Spleen (tissue), 11 donors: ENCODE results near the gene CNTN5. TPM values are rescaled to one million over a fixed set of nuclear protein-coding genes. Genes with fewer than 3 reads are reported as not detected.

Source experiments
- DNase-seq: peaks from one replicate; pipeline ENCODE4 v3.0.0-alpha.2; 2020
- H3K27ac ChIP-seq, 8 donors: fragments of 200-600 bp; sonication (generic) in 7 of 8; 1 replicate in 4 of 8; 2 replicates in 4 of 8; pipeline versions ENCODE4 v1.5.0 to v1.8.0; 2016 to 2021; ENCODE audit warnings: inconsistent platforms in 4 of 8, mild to moderate bottlenecking in 4 of 8, moderate library complexity in 1 of 8
- H3K27me3 ChIP-seq, 7 donors: fragments of 200-600 bp; sonication (generic) in 6 of 7; replicated peaks in 1 of 7; 1 replicate in 4 of 7; 2 replicates in 3 of 7; pipeline versions ENCODE4 v1.5.0 to v1.8.0; 2016 to 2021; ENCODE audit warnings: inconsistent platforms in 3 of 7, mild to moderate bottlenecking in 1 of 7
- H3K36me3 ChIP-seq, 6 donors: fragments of 200-600 bp; sonication (generic) in 5 of 6; 1 replicate in 4 of 6; 2 replicates in 2 of 6; pipeline versions ENCODE4 v1.5.0 to v1.8.0; 2016 to 2021; ENCODE audit warnings: inconsistent platforms in 2 of 6
- H3K4me1 ChIP-seq, 6 donors: fragments of 200-600 bp; sonication (generic) in 5 of 6; 1 replicate in 3 of 6; 2 replicates in 3 of 6; pipeline versions ENCODE4 v1.5.0 to v1.8.0; 2016 to 2021; ENCODE audit warnings: inconsistent platforms in 3 of 6
- H3K4me3 ChIP-seq, 8 donors: fragments of 200-600 bp; sonication (generic) in 7 of 8; 1 replicate in 4 of 8; 2 replicates in 4 of 8; pipeline versions ENCODE4 v1.5.0 to v1.8.0; 2016 to 2021; ENCODE audit warnings: inconsistent platforms in 4 of 8, mild to moderate bottlenecking in 4 of 8, moderate library complexity in 2 of 8
- H3K9me3 ChIP-seq, 8 donors: fragments of 200-600 bp; sonication (generic) in 7 of 8; 1 replicate in 4 of 8; 2 replicates in 4 of 8; pipeline versions ENCODE4 v1.5.0 to v1.8.0; 2016 to 2021; ENCODE audit warnings: inconsistent platforms in 4 of 8
- CTCF ChIP-seq, 11 experiments: fragments of 200-600 bp in 7 of 11; fragments of 450-650 bp in 4 of 11; sonication (generic) in 4 of 11; IDR thresholded peaks in 8 of 11; conservative IDR thresholded peaks in 3 of 11; 1 replicate in 7 of 11; 2 replicates in 4 of 11; pipeline versions ENCODE4 v1.4.0 to v1.8.0; 2016 to 2021; ENCODE audit warnings: antibody characterized with exemption in 11 of 11, inconsistent platforms in 4 of 11, mild to moderate bottlenecking in 1 of 11
- POLR2A ChIP-seq, 3 donors: fragments of 450-650 bp; IDR thresholded peaks; one replicate each; pipeline ENCODE4 v1.5.1; 2017; ENCODE audit warnings: antibody characterized with exemption in 3 of 3, mild to moderate bottlenecking in 1 of 3
- POLR2AphosphoS5 ChIP-seq, 3 donors: sonication (generic); formaldehyde crosslinking; IDR thresholded peaks; one replicate each; pipeline ENCODE4 v1.5.1; 2017; ENCODE audit warnings: antibody characterized with exemption in 3 of 3
- WGBS, 5 donors: extraction: QIAGEN DNeasy Blood & Tissue Kit in 3 of 5; methylation state at CpG; one replicate each; pipeline versions ENCODE4 v1.1.5 to v1.1.7; 2013 to 2018; 5-methylcytosine and 5-hydroxymethylcytosine counted together
- intact Hi-C: fragments of 100-400 bp; cut with DNase I; formaldehyde crosslinking; loops from one replicate; pipeline ENCODE4 v1.15.0; 2023; ENCODE audit warnings: low total_unique reads
- polyA plus RNA-seq, 3 donors: library from polyadenylated mRNA; stranded (reverse); fragments of 200-250 nt; gene quantifications; one replicate each; pipeline ENCODE4 v1.2.1, GENCODE V29; 2013
- total RNA-seq, 7 donors: library from RNA; depleted of rRNA in 3 of 7; stranded (reverse); fragments of >200 nt in 3 of 7; fragmentation: NEBNext Ultra II Directional in 4 of 7; extraction: Animal tissue kit (Norgen Biotek cat#: 25700) in 4 of 7; gene quantifications; one replicate each; pipeline versions ENCODE4 v1.1.0 to v1.2.1, GENCODE V29; 2016 to 2021
- donor health status: healthy with polysubstance abuse.
- donor health status: DM: no; HTN: no; CAD: no; lungs with moderate emphysema.
- donor health status: DM: no; HTN: no; CAD: no.
- donor health status: Bipolar disorder and iron deficiency.
- donor health status: healthy.
- donor health status: DM: no; HTN: no; CAD: no.
- donor health status: DM: yes; HTN: yes; CAD: no.

CNTN5 gene
- total and polyA plus RNA-seq, 10 donors: 0.02 TPM; not detected in 8

DNA sequence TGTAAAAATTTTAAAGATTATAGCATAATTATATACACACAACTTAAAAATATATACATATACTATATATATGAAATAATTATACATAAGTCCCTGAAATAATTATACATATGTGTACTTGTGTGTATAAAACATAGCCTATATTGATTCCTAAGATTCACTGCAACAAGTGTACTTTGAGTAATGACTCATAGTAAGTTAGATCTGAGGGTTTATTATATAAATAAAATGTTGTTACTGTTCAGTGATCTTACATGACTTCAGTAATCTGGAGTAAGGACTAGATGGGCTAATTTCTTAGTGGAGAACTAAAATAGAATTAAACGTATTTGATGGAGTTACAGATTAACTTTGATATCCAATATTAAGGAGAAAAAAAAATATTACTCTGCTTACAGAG is 350.5 kb downstream of the CNTN5 start:
- TF ChIP-seq CTCF (IDR thresholded peaks at IDR 0.05 in 8 of 11, conservative IDR thresholded peaks at IDR 0.05 in 3 of 11) (no peak), POLR2AphosphoS5 (IDR thresholded peaks at IDR 0.05) (no peak), POLR2A (IDR thresholded peaks at IDR 0.05) (no peak)
- Histone ChIP-seq H3K4me1 (no peaks in the 10 kb centered on the region), H3K36me3 (no peaks in the 10 kb centered on the region), H3K4me3 (no peak overlapping the region), H3K27ac (no peak overlapping the region), H3K27me3 (no peaks in the 10 kb centered on the region), H3K9me3 (peaks cover 0 to 7% (median 0%) of the 10 kb centered on the region in 8 donors)
- DNase-seq: no peak
- WGBS, 5 donors: 79 to 95% (median 86%) methylated on average over 1 of the region's 1 CpG
- intact Hi-C loops: no loop called here

- 23 to 45% (median 31%) methylated on average over 2 of the region's 2 CpGs for WGBS, 5 donors
- DNase-seq: no peak
- TF ChIP-seq POLR2AphosphoS5 (IDR thresholded peaks at IDR 0.05) (no peak), POLR2A (IDR thresholded peaks at IDR 0.05) (no peak), CTCF (IDR thresholded peaks at IDR 0.05 in 8 of 11, conservative IDR thresholded peaks at IDR 0.05 in 3 of 11) (no peak)
Measured at GRCh38 chr11:99376463-99376862, 355.7 kb downstream of the CNTN5 start.

DNA sequence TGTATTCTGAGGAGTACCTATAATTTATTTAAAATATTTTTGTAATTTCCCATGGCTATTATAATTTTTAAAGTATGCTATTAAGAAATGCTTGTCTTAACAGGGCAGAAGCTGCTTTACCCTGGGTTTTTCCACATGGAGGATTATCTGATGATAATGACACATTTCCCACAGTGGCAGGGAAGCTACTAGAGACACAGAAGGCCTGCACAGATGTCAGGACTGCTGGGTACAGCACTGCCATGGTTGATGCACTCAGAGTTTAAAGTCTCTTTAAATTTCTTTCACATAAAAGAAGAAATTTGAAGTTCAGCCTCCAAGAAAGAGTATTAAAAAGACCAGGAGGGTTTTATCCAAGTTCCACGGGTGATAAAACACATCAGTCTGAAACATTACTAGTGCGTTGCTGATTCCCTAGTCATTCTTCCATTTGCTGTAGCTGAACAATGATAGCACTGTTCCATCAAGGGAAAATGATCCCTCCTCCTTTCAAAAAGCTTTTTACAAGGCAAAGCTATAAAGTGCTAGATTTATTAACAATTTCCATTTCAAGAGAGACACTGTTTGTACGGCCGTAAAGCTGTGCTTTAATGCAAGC is 363.0 kb downstream of the CNTN5 start:
- no peaks in the 10 kb centered on the region for H3K27me3 ChIP-seq
- 85 to 95% (median 92%) methylated on average over 4 of the region's 4 CpGs for WGBS, 5 donors

More at GRCh38 chr11:99376463-99376862, 355.7 kb downstream of the CNTN5 start:
- Histone ChIP-seq H3K4me1 (no peaks in the 10 kb centered on the region), H3K27me3 (no peaks in the 10 kb centered on the region), H3K4me3 (no peak overlapping the region), H3K9me3 (peaks cover 0 to 7% (median 0%) of the 10 kb centered on the region in 8 donors), H3K27ac (no peak overlapping the region), H3K36me3 (no peaks in the 10 kb centered on the region)
- intact Hi-C loops: no loop called here

More for the DNA sequence above, 363.0 kb downstream of the CNTN5 start:
- TF ChIP-seq CTCF (IDR thresholded peaks at IDR 0.05 in 8 of 11, conservative IDR thresholded peaks at IDR 0.05 in 3 of 11): no peak
- TF ChIP-seq POLR2A (IDR thresholded peaks at IDR 0.05): no peak
- no peak for TF ChIP-seq POLR2AphosphoS5 (IDR thresholded peaks at IDR 0.05)
- Histone ChIP-seq H3K4me1 (no peaks in the 10 kb centered on the region), H3K36me3 (no peaks in the 10 kb centered on the region), H3K9me3 (peaks cover 0 to 8% (median 0%) of the 10 kb centered on the region in 8 donors), H3K27ac (no peak overlapping the region), H3K4me3 (no peak overlapping the region)
- intact Hi-C loops: no loop called here
- no peak for DNase-seq
